ENCODE measurements around the gene RBM19. TPM values are rescaled to one million over a fixed set of nuclear protein-coding genes. Genes with fewer than 3 reads are reported as not detected.

The RBM19 gene
- total and polyA plus RNA-seq, 2 of the 4 experiments (the other 2 are of a cell fraction): 18.7 to 19.2 TPM

GRCh38 chr12:113889076-113889475, 77.0 kb downstream of the RBM19 start:
- H3K9me1 ChIP-seq (ENCODE audit: insufficient read depth, low read length): no peaks in the 10 kb centered on the region; the same call in 1 of the 2 replicates
- H3K27me3 ChIP-seq (ENCODE audit: control insufficient read depth, insufficient read depth, low read length): no peaks in the 10 kb centered on the region
- no peak overlapping the region for H2BK15ac ChIP-seq (ENCODE audit: low read depth, low read length)
- no peak overlapping the region for H3K14ac ChIP-seq (replicated peaks; ENCODE audit: low read depth, low read length)
- H4K91ac ChIP-seq (ENCODE audit: insufficient read depth, low read depth, low read length): no peak overlapping the region
- no peak overlapping the region for H3K9ac ChIP-seq (ENCODE audit: low read depth, low read length)
- H2AK5ac ChIP-seq (ENCODE audit: low read depth, low read length): no peak overlapping the region
- no peak overlapping the region for H3K4me3 ChIP-seq (ENCODE audit: insufficient read depth, low read depth, low read length)
- ChIA-PET POLR2A (ENCODE audit: unreplicated experiment) (no interaction called here), CTCF (interaction anchor here (1.2 kb wide), 1 partner anchor 11 kb away, joined by 3 read pairs; no protein-coding TSS in a partner anchor)
- ATAC-seq (ENCODE audit: low read depth): peak; percentile 76
- H3K36me3 ChIP-seq (ENCODE audit: control insufficient read depth, insufficient read depth, low read length): peaks cover 2% of the 10 kb centered on the region; the same call in 1 of the 2 replicates
- dilution Hi-C loops (cut with HindIII; ENCODE audit: low sequenced_read_pairs, unreplicated experiment) (no loop called here), in situ Hi-C loops (cut with MboI; ENCODE audit: low sequenced_read_pairs) (no loop called here), intact Hi-C loops (cut with micrococcal nuclease) (no loop called here)
- no peaks in the 10 kb centered on the region for H4K20me1 ChIP-seq (ENCODE audit: insufficient read depth, low read length)
- H4K8ac ChIP-seq (ENCODE audit: low read depth in 2 of 2, low read length in 2 of 2): no peak overlapping the region
- no peak overlapping the region for H3K4me2 ChIP-seq (ENCODE audit: low read depth, low read length)
- H2AK9ac ChIP-seq (replicated peaks; ENCODE audit: low read depth, low read length, poor library complexity): no peak overlapping the region
- no peak overlapping the region for H2BK120ac ChIP-seq (ENCODE audit: low read depth, low read length)
- H3K4me1 ChIP-seq (ENCODE audit: control insufficient read depth, insufficient read depth, low read length): no peaks in the 10 kb centered on the region
- peaks cover 2% of the 10 kb centered on the region; the same call in 1 of the 2 replicates for H3K9me3 ChIP-seq (ENCODE audit: control insufficient read depth, insufficient read depth, low read length)
- no peak overlapping the region for H3K4ac ChIP-seq (ENCODE audit: low read depth, low read length)
- peak; percentile 31 for DNase-seq
- no peak overlapping the region for H2BK5ac ChIP-seq (ENCODE audit: low read depth, low read length, poor library complexity, severe bottlenecking)
- no TSS peak for BruUV-seq (replicated peaks)
- no peak for TF ChIP-seq RAD21 (IDR thresholded peaks at IDR 0.05; ENCODE audit: low read length)
- TF ChIP-seq, protein P1, sequence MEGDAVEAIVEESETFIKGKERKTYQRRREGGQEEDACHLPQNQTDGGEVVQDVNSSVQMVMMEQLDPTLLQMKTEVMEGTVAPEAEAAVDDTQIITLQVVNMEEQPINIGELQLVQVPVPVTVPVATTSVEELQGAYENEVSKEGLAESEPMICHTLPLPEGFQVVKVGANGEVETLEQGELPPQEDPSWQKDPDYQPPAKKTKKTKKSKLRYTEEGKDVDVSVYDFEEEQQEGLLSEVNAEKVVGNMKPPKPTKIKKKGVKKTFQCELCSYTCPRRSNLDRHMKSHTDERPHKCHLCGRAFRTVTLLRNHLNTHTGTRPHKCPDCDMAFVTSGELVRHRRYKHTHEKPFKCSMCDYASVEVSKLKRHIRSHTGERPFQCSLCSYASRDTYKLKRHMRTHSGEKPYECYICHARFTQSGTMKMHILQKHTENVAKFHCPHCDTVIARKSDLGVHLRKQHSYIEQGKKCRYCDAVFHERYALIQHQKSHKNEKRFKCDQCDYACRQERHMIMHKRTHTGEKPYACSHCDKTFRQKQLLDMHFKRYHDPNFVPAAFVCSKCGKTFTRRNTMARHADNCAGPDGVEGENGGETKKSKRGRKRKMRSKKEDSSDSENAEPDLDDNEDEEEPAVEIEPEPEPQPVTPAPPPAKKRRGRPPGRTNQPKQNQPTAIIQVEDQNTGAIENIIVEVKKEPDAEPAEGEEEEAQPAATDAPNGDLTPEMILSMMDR (conservative IDR thresholded peaks at IDR 0.05; ENCODE audit: low read depth, low read length): 0 out of 2 replicates have a peak, but pooled peaks have one; percentile 3
- no peak overlapping the region for H3K27ac ChIP-seq (ENCODE audit: insufficient read depth, low read length)
- no peak overlapping the region for H3K56ac ChIP-seq (ENCODE audit: extremely low read depth, insufficient read depth, low read length)
- no peaks in the 10 kb centered on the region for H3K79me1 ChIP-seq (ENCODE audit: low read depth in 1 of 2, low read length in 2 of 2)
- no peak overlapping the region for H3K23ac ChIP-seq (ENCODE audit: low read depth, low read length)
- WGBS, 2 experiments (ENCODE audit: extremely low coverage in 2 of 2, insufficient read length in 1 of 2): 57% methylated on average over 1 of the region's 3 CpGs; no CpG with 5 or more reads in 1 of the 2 experiments
- no peak overlapping the region for H2AFZ ChIP-seq (replicated peaks; ENCODE audit: low read length, poor library complexity)
- H4K5ac ChIP-seq (ENCODE audit: low read depth, low read length): no peak overlapping the region
- no peak overlapping the region for H2BK20ac ChIP-seq (ENCODE audit: low read depth, low read length)
- no peak overlapping the region for H3K18ac ChIP-seq (ENCODE audit: low read depth, low read length)
